Measurements from ENCODE around the gene NRBP1.
"Not testable (repeated sequence)": the region's sequence is repeated elsewhere in the genome, so short reads cannot be mapped to it uniquely, and the experiment has no call there.

The NRBP1 gene

GRCh38 chr2:27421660-27422250 lies 6.7 kb upstream of the NRBP1 start:
- no peaks in the 10 kb centered on the region for H3K9me3 ChIP-seq (ENCODE audit: severe bottlenecking)
- H3K27ac ChIP-seq (ENCODE audit: poor library complexity, severe bottlenecking): no peak overlapping the region
- ATAC-seq (ENCODE audit: low read depth) (no peak), DNase-seq (ENCODE audit: low spot score) (no peak)
- H3K4me3 ChIP-seq (ENCODE audit: severe bottlenecking): no peak overlapping the region
- H3K27me3 ChIP-seq (ENCODE audit: insufficient read depth, poor library complexity, severe bottlenecking): no peaks in the 10 kb centered on the region
- no peaks in the 10 kb centered on the region for H3K4me1 ChIP-seq (ENCODE audit: insufficient read depth, poor library complexity, severe bottlenecking)
- no peak for TF ChIP-seq CTCF (IDR thresholded peaks at IDR 0.05; ENCODE audit: poor library complexity, severe bottlenecking)
- no peaks in the 10 kb centered on the region for H3K36me3 ChIP-seq (ENCODE audit: low read depth)

- H3K4me1 ChIP-seq (ENCODE audit: insufficient read depth, poor library complexity, severe bottlenecking): peaks cover 5% of the 10 kb centered on the region
- ATAC-seq (ENCODE audit: low read depth): no peak
- H3K27me3 ChIP-seq (ENCODE audit: insufficient read depth, poor library complexity, severe bottlenecking): no peaks in the 10 kb centered on the region
- H3K4me3 ChIP-seq (ENCODE audit: severe bottlenecking): no peak overlapping the region
- no peaks in the 10 kb centered on the region for H3K36me3 ChIP-seq (ENCODE audit: low read depth)
- TF ChIP-seq CTCF (IDR thresholded peaks at IDR 0.05; ENCODE audit: poor library complexity, severe bottlenecking): no peak
- DNase-seq (ENCODE audit: low spot score): no peak
- no peak overlapping the region for H3K27ac ChIP-seq (ENCODE audit: poor library complexity, severe bottlenecking)
- H3K9me3 ChIP-seq (ENCODE audit: severe bottlenecking): no peaks in the 10 kb centered on the region
Measured at GRCh38 chr2:27422958-27423357, 5.5 kb upstream of the NRBP1 start.

- not testable (repeated sequence) for H3K36me3 ChIP-seq (ENCODE audit: low read depth); ATAC-seq (ENCODE audit: low read depth); DNase-seq (ENCODE audit: low spot score); H3K4me3 ChIP-seq (ENCODE audit: severe bottlenecking); H3K9me3 ChIP-seq (ENCODE audit: severe bottlenecking); H3K27me3 ChIP-seq (ENCODE audit: insufficient read depth, poor library complexity, severe bottlenecking); H3K4me1 ChIP-seq (ENCODE audit: insufficient read depth, poor library complexity, severe bottlenecking); H3K27ac ChIP-seq (ENCODE audit: poor library complexity, severe bottlenecking)
Measured at GRCh38 chr2:27425039-27425438, 3.4 kb upstream of the NRBP1 start.

GRCh38 chr2:27427863-27428212 lies 593 bp upstream of the NRBP1 start:
- no peaks in the 10 kb centered on the region for H3K27me3 ChIP-seq (ENCODE audit: insufficient read depth, poor library complexity, severe bottlenecking)
- H3K4me1 ChIP-seq (ENCODE audit: insufficient read depth, poor library complexity, severe bottlenecking): peaks cover 20% of the 10 kb centered on the region
- H3K27ac ChIP-seq (ENCODE audit: poor library complexity, severe bottlenecking): peak overlapping the region; percentile 76
- peak overlapping the region; percentile 97 for H3K4me3 ChIP-seq (ENCODE audit: severe bottlenecking)
- H3K9me3 ChIP-seq (ENCODE audit: severe bottlenecking): no peaks in the 10 kb centered on the region
- H3K36me3 ChIP-seq (ENCODE audit: low read depth): peaks cover 14% of the 10 kb centered on the region
- ATAC-seq (ENCODE audit: low read depth) (no peak), DNase-seq (ENCODE audit: low spot score) (no peak)
- no peak for TF ChIP-seq CTCF (IDR thresholded peaks at IDR 0.05; ENCODE audit: poor library complexity, severe bottlenecking)

GRCh38 chr2:27428978-27429541 lies 629 bp downstream of the NRBP1 start:
- Histone ChIP-seq H3K4me3 (ENCODE audit: severe bottlenecking) (peak overlapping the region; percentile 97), H3K27ac (ENCODE audit: poor library complexity, severe bottlenecking) (peak overlapping the region; percentile 76), H3K36me3 (ENCODE audit: low read depth) (peaks cover 26% of the 10 kb centered on the region), H3K27me3 (ENCODE audit: insufficient read depth, poor library complexity, severe bottlenecking) (no peaks in the 10 kb centered on the region), H3K4me1 (ENCODE audit: insufficient read depth, poor library complexity, severe bottlenecking) (peaks cover 20% of the 10 kb centered on the region), H3K9me3 (ENCODE audit: severe bottlenecking) (no peaks in the 10 kb centered on the region)
- TF ChIP-seq CTCF (IDR thresholded peaks at IDR 0.05; ENCODE audit: poor library complexity, severe bottlenecking): no peak
- DNase-seq (ENCODE audit: low spot score) (no peak), ATAC-seq (ENCODE audit: low read depth) (peak; percentile 78)
